Measurements from ENCODE around the gene FBXO22. TPM values are rescaled to one million over a fixed set of nuclear protein-coding genes. Genes with fewer than 3 reads are reported as not detected.

FBXO22 gene
- total RNA-seq, 2 experiments from 2014 or later, result 23.5 to 33.6 TPM

DNA sequence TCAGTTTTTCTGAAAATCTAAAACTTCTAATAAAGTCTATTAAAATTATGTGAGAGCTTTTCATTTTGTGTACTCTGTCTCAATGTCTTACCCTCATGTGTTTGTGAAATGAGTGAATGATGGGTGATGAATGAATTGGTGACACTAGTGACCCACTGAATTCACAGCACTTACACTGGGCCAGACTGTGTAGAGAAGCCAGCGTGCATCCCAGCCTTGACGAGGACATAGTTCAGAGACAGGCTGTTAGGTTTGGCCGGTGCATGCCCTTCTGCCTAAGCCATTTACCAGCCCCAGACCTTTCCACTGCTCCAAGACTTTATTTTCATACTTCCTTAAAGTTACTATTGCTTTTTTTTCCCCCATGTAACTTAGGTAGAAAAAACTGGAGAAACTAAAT, 38.8 kb downstream of the FBXO22 start:
- peaks cover 5% of the 10 kb centered on the region; the same call in 1 of the 2 replicates for H3K36me3 ChIP-seq (ENCODE audit: insufficient read depth, low read length)
- ChIA-PET POLR2A (no interaction called here), CTCF (ENCODE audit: unreplicated experiment) (no interaction called here)
- intact Hi-C loops (cut with micrococcal nuclease; ENCODE audit: unreplicated experiment), result no loop called here
- no peak overlapping the region for H3K27ac ChIP-seq (ENCODE audit: low read depth, low read length, poor library complexity, severe bottlenecking)
- no peak overlapping the region for H3K4me2 ChIP-seq (ENCODE audit: low read length)
- H3K4me1 ChIP-seq (ENCODE audit: insufficient read depth, low read length, poor library complexity, severe bottlenecking), result no peaks in the 10 kb centered on the region
- H3K79me2 ChIP-seq (ENCODE audit: insufficient read depth, low read depth, low read length), result no peaks in the 10 kb centered on the region
- no peak for DNase-seq (ENCODE audit: low spot score)
- no TSS peak for BruUV-seq (replicated peaks)
- no peak overlapping the region for H2AFZ ChIP-seq (ENCODE audit: low read length)
- TF ChIP-seq, protein P1, sequence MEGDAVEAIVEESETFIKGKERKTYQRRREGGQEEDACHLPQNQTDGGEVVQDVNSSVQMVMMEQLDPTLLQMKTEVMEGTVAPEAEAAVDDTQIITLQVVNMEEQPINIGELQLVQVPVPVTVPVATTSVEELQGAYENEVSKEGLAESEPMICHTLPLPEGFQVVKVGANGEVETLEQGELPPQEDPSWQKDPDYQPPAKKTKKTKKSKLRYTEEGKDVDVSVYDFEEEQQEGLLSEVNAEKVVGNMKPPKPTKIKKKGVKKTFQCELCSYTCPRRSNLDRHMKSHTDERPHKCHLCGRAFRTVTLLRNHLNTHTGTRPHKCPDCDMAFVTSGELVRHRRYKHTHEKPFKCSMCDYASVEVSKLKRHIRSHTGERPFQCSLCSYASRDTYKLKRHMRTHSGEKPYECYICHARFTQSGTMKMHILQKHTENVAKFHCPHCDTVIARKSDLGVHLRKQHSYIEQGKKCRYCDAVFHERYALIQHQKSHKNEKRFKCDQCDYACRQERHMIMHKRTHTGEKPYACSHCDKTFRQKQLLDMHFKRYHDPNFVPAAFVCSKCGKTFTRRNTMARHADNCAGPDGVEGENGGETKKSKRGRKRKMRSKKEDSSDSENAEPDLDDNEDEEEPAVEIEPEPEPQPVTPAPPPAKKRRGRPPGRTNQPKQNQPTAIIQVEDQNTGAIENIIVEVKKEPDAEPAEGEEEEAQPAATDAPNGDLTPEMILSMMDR (conservative IDR thresholded peaks at IDR 0.05; ENCODE audit: low read length), result no peak
- no peak for TF ChIP-seq EZH2phosphoT487 (IDR thresholded peaks at IDR 0.05; ENCODE audit: borderline replicate concordance, low read depth, low read length)
- peaks cover 4% of the 10 kb centered on the region; the same call in 1 of the 2 replicates for H4K20me1 ChIP-seq (ENCODE audit: insufficient read depth, low read length)
- no peak overlapping the region for H3K4me3 ChIP-seq (ENCODE audit: low read depth, low read length, poor library complexity, severe bottlenecking)
- H3K9me3 ChIP-seq (ENCODE audit: low read length), result no peaks in the 10 kb centered on the region
- no peaks in the 10 kb centered on the region for H3K9me2 ChIP-seq (ENCODE audit: insufficient read depth, low read length)

DNA sequence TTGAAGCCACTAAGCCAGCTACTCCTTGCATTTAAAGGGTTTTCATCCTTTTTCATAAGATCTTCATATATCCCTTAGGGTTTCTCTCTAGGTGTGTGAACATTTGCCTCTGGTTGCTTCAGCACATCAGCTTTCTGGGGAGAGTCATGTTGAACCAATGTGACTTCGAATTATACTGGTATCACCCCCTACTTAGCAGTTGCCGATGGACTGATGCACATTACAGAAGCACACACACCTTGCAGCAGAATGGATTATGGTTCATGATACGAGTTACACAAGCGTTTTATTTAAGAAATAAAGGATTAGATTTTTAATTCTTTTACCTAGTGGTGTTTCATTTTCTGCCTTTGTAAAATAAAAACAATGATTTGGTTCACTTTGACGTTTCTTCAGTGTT, 39.6 kb downstream of the FBXO22 start:
- Histone ChIP-seq H3K4me3 (ENCODE audit: low read depth, low read length, poor library complexity, severe bottlenecking) (no peak overlapping the region), H3K36me3 (ENCODE audit: insufficient read depth, low read length) (0 out of 2 replicates have a peak, but pooled peaks cover 4% of the 10 kb centered on the region), H3K27ac (ENCODE audit: low read depth, low read length, poor library complexity, severe bottlenecking) (no peak overlapping the region), H3K79me2 (ENCODE audit: insufficient read depth, low read depth, low read length) (no peaks in the 10 kb centered on the region), H3K9me2 (ENCODE audit: insufficient read depth, low read length) (no peaks in the 10 kb centered on the region), H4K20me1 (ENCODE audit: insufficient read depth, low read length) (peaks cover 4% of the 10 kb centered on the region; the same call in 1 of the 2 replicates), H3K9me3 (ENCODE audit: low read length) (no peaks in the 10 kb centered on the region), H2AFZ (ENCODE audit: low read length) (no peak overlapping the region), H3K4me1 (ENCODE audit: insufficient read depth, low read length, poor library complexity, severe bottlenecking) (no peaks in the 10 kb centered on the region), H3K4me2 (ENCODE audit: low read length) (no peak overlapping the region)
- CTCF ChIA-PET (ENCODE audit: unreplicated experiment), result no interaction called here
- no peak for TF ChIP-seq EZH2phosphoT487 (IDR thresholded peaks at IDR 0.05; ENCODE audit: borderline replicate concordance, low read depth, low read length)
- TF ChIP-seq, protein P1 (conservative IDR thresholded peaks at IDR 0.05; ENCODE audit: low read length), result no peak
- no peak for DNase-seq (ENCODE audit: low spot score)
- intact Hi-C loops (cut with micrococcal nuclease; ENCODE audit: unreplicated experiment), result no loop called here
- POLR2A ChIA-PET, result no interaction called here
- no TSS peak for BruUV-seq (replicated peaks)

DNA sequence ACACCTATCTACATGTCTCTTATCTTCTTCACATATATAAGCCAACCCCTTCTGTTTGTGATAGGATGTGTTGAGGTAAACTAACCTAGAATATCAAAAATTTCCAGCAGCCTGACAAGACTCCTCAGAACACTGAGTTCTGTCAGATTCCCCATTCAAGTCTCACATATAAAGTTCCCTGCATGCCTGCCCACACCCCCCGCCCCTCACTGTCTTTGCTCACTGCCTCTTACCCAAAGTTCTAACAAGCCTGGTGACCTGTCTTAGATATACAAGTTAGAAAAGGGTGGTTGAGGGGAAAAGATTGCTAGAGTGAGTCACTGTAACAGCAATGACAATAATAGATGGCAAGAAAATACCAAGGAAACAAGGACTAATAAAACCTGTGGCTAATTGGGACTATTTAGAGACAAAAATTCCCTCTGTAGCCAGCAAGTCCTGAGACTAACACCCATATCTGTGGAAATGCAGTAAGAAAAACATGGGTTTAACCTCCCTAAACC, 40.1 kb downstream of the FBXO22 start:
- Histone ChIP-seq H3K9me3 (ENCODE audit: low read length) (no peaks in the 10 kb centered on the region), H4K20me1 (ENCODE audit: insufficient read depth, low read length) (peaks cover 4% of the 10 kb centered on the region; the same call in 1 of the 2 replicates), H3K79me2 (ENCODE audit: insufficient read depth, low read depth, low read length) (no peaks in the 10 kb centered on the region), H3K9me2 (ENCODE audit: insufficient read depth, low read length) (no peaks in the 10 kb centered on the region), H3K27ac (ENCODE audit: low read depth, low read length, poor library complexity, severe bottlenecking) (no peak overlapping the region), H3K4me3 (ENCODE audit: low read depth, low read length, poor library complexity, severe bottlenecking) (no peak overlapping the region), H3K4me2 (ENCODE audit: low read length) (no peak overlapping the region), H3K36me3 (ENCODE audit: insufficient read depth, low read length) (no peaks in the 10 kb centered on the region), H3K4me1 (ENCODE audit: insufficient read depth, low read length, poor library complexity, severe bottlenecking) (no peaks in the 10 kb centered on the region), H2AFZ (ENCODE audit: low read length) (no peak overlapping the region)
- no TSS peak for BruUV-seq (replicated peaks)
- TF ChIP-seq, protein P1 (conservative IDR thresholded peaks at IDR 0.05; ENCODE audit: low read length), result no peak
- no peak for TF ChIP-seq EZH2phosphoT487 (IDR thresholded peaks at IDR 0.05; ENCODE audit: borderline replicate concordance, low read depth, low read length)
- CTCF ChIA-PET (ENCODE audit: unreplicated experiment), result no interaction called here
- intact Hi-C loops (cut with micrococcal nuclease; ENCODE audit: unreplicated experiment), result no loop called here
- no peak for DNase-seq (ENCODE audit: low spot score)
- POLR2A ChIA-PET, result no interaction called here
